ENCODE data around the gene PNMT. TPM values are rescaled to one million over a fixed set of nuclear protein-coding genes. Genes with fewer than 3 reads are reported as not detected.
A peak's percentile ranks its signal among the peaks of the same experiment; 100 is the strongest.

PNMT gene
- total RNA-seq, 2 experiments from 2014 or later, result not detected

DNA sequence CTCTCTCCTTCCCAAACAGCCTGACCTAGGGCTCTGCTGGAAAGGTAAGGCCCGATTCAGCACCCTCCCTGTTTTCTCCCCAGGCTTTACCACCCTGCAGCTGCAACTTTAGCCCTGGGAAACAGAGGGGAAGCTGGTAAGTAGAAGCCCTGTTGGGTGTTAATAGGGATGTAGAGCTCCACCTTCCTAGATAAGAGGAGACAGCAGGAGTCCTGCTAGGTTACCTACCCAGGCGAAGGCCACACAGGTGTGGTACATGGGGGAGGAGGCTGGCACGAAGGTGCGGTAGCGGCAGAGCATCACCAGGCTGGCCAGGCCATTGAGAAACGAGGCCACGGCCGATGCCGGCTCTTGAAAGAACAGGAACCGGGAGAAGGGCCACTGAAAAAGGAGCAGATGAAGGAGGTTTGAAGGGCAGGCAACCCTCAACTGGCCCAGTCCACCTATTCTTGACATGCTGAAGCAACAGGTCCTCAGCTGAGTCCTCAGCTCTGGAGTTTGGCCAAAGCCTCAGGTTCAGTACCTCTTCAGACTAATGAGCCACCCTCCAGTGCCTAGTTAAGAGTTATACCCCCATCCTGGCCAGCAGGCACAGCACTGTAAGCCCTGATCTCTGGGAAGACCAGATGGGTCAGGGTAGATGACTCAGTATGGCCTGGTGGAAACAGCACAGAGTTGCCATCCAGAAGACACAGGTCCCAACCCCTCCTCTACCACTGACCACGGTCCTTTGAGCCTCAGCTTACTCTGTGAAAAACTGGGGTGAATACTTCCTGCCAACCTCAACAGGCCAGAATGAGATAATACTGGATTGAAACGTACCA lies 16.3 kb downstream of the PNMT start:
- no peak overlapping the region for H2AFZ ChIP-seq (ENCODE audit: low read length)
- BruUV-seq (replicated peaks), result no TSS peak
- H3K4me3 ChIP-seq (ENCODE audit: low read depth, low read length, poor library complexity, severe bottlenecking), result no peak overlapping the region
- H3K4me1 ChIP-seq (ENCODE audit: insufficient read depth, low read length, poor library complexity, severe bottlenecking), result peaks cover 26% of the 10 kb centered on the region
- no peaks in the 10 kb centered on the region for H3K9me3 ChIP-seq (ENCODE audit: low read length)
- TF ChIP-seq EZH2phosphoT487 (IDR thresholded peaks at IDR 0.05; ENCODE audit: borderline replicate concordance, low read depth, low read length), result no peak
- TF ChIP-seq CTCF (conservative IDR thresholded peaks at IDR 0.05; ENCODE audit: low read length), result no peak
- H3K36me3 ChIP-seq (ENCODE audit: insufficient read depth, low read length), result no peaks in the 10 kb centered on the region
- no peaks in the 10 kb centered on the region for H3K9me2 ChIP-seq (ENCODE audit: insufficient read depth, low read length)
- 0 out of 2 replicates have a peak, but pooled peaks cover 10% of the 10 kb centered on the region for H3K79me2 ChIP-seq (ENCODE audit: insufficient read depth, low read depth, low read length)
- ChIA-PET POLR2A (interaction anchor here (0.7 to 1.0 kb wide), 2 partner anchors 69 to 71 kb away, joined by 3 to 4 read pairs; no protein-coding TSS in a partner anchor), CTCF (ENCODE audit: unreplicated experiment) (no interaction called here)
- no peaks in the 10 kb centered on the region for H4K20me1 ChIP-seq (ENCODE audit: insufficient read depth, low read length)
- no peak overlapping the region for H3K27ac ChIP-seq (ENCODE audit: low read depth, low read length, poor library complexity, severe bottlenecking)
- no peak for DNase-seq (ENCODE audit: low spot score)
- intact Hi-C loops (cut with micrococcal nuclease; ENCODE audit: unreplicated experiment), result loop anchor here (5.0 kb wide), 1 partner anchor 68 kb away; no protein-coding TSS in a partner anchor
- H3K4me2 ChIP-seq (ENCODE audit: low read length), result no peak overlapping the region

DNA sequence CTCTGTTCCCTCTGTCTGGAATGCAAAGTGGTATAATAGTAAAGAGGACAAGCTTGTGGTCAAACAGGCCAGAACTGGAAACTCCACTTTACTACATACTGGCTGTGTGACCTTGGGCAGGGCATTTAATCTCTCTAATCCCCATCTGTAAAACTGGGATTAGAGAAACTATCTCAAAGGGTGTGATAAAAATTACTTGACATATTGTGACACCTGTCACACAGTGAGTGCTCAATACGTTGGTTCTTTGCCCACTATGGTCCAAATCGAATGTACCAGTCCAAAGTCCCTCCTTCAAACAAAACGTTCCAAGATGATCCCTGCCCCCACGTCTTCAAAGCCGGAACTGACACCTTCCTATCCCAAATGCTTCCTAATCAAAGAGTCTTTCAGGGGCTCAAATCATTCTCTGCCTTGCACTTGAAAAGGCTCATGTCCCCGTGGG lies 18.9 kb downstream of the PNMT start:
- Histone ChIP-seq H4K20me1 (ENCODE audit: insufficient read depth, low read length) (no peaks in the 10 kb centered on the region), H3K4me3 (ENCODE audit: low read depth, low read length, poor library complexity, severe bottlenecking) (peak overlapping the region; percentile 89), H3K36me3 (ENCODE audit: insufficient read depth, low read length) (no peaks in the 10 kb centered on the region), H2AFZ (ENCODE audit: low read length) (peak overlapping the region; percentile 83), H3K9me2 (ENCODE audit: insufficient read depth, low read length) (no peaks in the 10 kb centered on the region), H3K79me2 (ENCODE audit: insufficient read depth, low read depth, low read length) (0 out of 2 replicates have a peak, but pooled peaks cover 10% of the 10 kb centered on the region), H3K4me1 (ENCODE audit: insufficient read depth, low read length, poor library complexity, severe bottlenecking) (peaks cover 17% of the 10 kb centered on the region), H3K4me2 (ENCODE audit: low read length) (peak overlapping the region; percentile 99), H3K27ac (ENCODE audit: low read depth, low read length, poor library complexity, severe bottlenecking) (peak overlapping the region; percentile 91), H3K9me3 (ENCODE audit: low read length) (no peaks in the 10 kb centered on the region)
- POLR2A ChIA-PET, result interaction anchor here (0.6 to 1.3 kb wide), 4 partner anchors 16 to 285 kb away, joined by 3 to 5 read pairs (median 4); no protein-coding TSS in a partner anchor
- CTCF ChIA-PET (ENCODE audit: unreplicated experiment), result no interaction called here
- DNase-seq (ENCODE audit: low spot score), result no peak
- TF ChIP-seq CTCF (conservative IDR thresholded peaks at IDR 0.05; ENCODE audit: low read length) (no peak), EZH2phosphoT487 (IDR thresholded peaks at IDR 0.05; ENCODE audit: borderline replicate concordance, low read depth, low read length) (no peak)
- intact Hi-C loops (cut with micrococcal nuclease; ENCODE audit: unreplicated experiment), result loop anchor here (5.0 kb wide), 1 partner anchor 65 kb away; no protein-coding TSS in a partner anchor
- TSS peak; percentile 85 for BruUV-seq (replicated peaks)
